HepG2 (cell line): ENCODE results near the gene NHERF2. TPM values are rescaled to one million over a fixed set of nuclear protein-coding genes. Genes with fewer than 3 reads are reported as not detected.
A peak's percentile ranks its signal among the peaks of the same experiment; 100 is the strongest.

Experiments
- BCL6 ChIP-seq: IDR thresholded peaks from 2 replicates; pipeline ENCODE4 v1.6.1; 2016; ENCODE audit warnings: missing genetic modification reagents, missing compliant biosample characterization
- HINFP ChIP-seq: sonication (generic); formaldehyde crosslinking; IDR thresholded peaks from 2 replicates; pipeline ENCODE4 v1.4.0; 2020; ENCODE audit warnings: low read depth, mild to moderate bottlenecking, missing genetic modification reagents
- NR3C1 ChIP-seq: sonication (generic); formaldehyde crosslinking; IDR thresholded peaks from 2 replicates; pipeline ENCODE4 v1.4.0; 2020; ENCODE audit warnings: missing genetic modification reagents
- PHF21A ChIP-seq: sonication (generic); formaldehyde crosslinking; IDR thresholded peaks from 2 replicates; pipeline ENCODE4 v1.5.0; 2020; ENCODE audit warnings: mild to moderate bottlenecking, missing genetic modification reagents
- RXRB ChIP-seq: IDR thresholded peaks from 2 replicates; pipeline ENCODE4 v1.6.1; 2016; ENCODE audit warnings: borderline replicate concordance, missing genetic modification reagents, missing compliant biosample characterization
- THAP8 ChIP-seq: sonication (generic); formaldehyde crosslinking; IDR thresholded peaks from 2 replicates; pipeline ENCODE4 v1.5.1; 2020; ENCODE audit warnings: missing genetic modification reagents, mild to moderate bottlenecking, borderline replicate concordance
- ZBTB40 ChIP-seq, 2 experiments: fragments of 450-650 bp in 1 of 2; sonication (generic) in 1 of 2; formaldehyde crosslinking in 1 of 2; IDR thresholded peaks; 2 replicates each; pipeline versions ENCODE4 v1.6.1 to v1.8.0; 2016 to 2022; ENCODE audit warnings: antibody characterized with exemption in 1 of 2, mild to moderate bottlenecking in 1 of 2, missing genetic modification reagents in 1 of 2
- ZNF232 ChIP-seq: sonication (generic); formaldehyde crosslinking; IDR thresholded peaks from 2 replicates; pipeline ENCODE4 v1.4.0; 2020; ENCODE audit warnings: missing genetic modification reagents, borderline replicate concordance
- ZNF33A ChIP-seq: sonication (generic); formaldehyde crosslinking; IDR thresholded peaks from 2 replicates; pipeline ENCODE4 v1.5.1; 2020; ENCODE audit warnings: missing genetic modification reagents, mild to moderate bottlenecking, moderate library complexity, borderline replicate concordance
- ZNF790 ChIP-seq: sonication (generic); formaldehyde crosslinking; IDR thresholded peaks from 2 replicates; pipeline ENCODE4 v1.8.0; 2022; ENCODE audit warnings: missing genetic modification reagents, mild to moderate bottlenecking, borderline replicate concordance
- polyA plus RNA-seq, 8 experiments: library from polyadenylated mRNA; depleted of rRNA in 3 of 8; stranded (reverse) in 7 of 8; unstranded in 1 of 8; fragments of >200 nt; fragmentation: Illumina TruSeq in 4 of 8; extraction: Trizol in 4 of 8; gene quantifications; 2 replicates each; pipeline versions ENCODE4 v1.2.1 to v1.2.3, GENCODE V29; 2011 to 2016; ENCODE audit warnings: low read depth in 4 of 8, missing spikeins in 1 of 8, mixed read lengths in 1 of 8; ENCODE audit not compliant: insufficient read depth in 1 of 8
- total RNA-seq, 5 experiments: library from RNA; depleted of rRNA; stranded (reverse); fragments of >200 nt; fragmentation: Illumina TruSeq; extraction: Trizol; gene quantifications; 2 replicates each; pipeline ENCODE4 v1.2.3, GENCODE V29; 2016; ENCODE audit warnings: low read depth in 1 of 5
- TF ChIP-seq, protein P1 (sequence below): sonication (generic); formaldehyde crosslinking; IDR thresholded peaks from 2 replicates; pipeline ENCODE4 v1.5.1; 2020; ENCODE audit warnings: mild to moderate bottlenecking, missing genetic modification reagents, moderate library complexity

The NHERF2 gene
- total and polyA plus RNA-seq, 2 of the 13 experiments (the other 11 are each of a cell fraction or from before 2014, with no cell fraction given) = 23.7 to 39.3 TPM

- TF ChIP-seq, protein P1, sequence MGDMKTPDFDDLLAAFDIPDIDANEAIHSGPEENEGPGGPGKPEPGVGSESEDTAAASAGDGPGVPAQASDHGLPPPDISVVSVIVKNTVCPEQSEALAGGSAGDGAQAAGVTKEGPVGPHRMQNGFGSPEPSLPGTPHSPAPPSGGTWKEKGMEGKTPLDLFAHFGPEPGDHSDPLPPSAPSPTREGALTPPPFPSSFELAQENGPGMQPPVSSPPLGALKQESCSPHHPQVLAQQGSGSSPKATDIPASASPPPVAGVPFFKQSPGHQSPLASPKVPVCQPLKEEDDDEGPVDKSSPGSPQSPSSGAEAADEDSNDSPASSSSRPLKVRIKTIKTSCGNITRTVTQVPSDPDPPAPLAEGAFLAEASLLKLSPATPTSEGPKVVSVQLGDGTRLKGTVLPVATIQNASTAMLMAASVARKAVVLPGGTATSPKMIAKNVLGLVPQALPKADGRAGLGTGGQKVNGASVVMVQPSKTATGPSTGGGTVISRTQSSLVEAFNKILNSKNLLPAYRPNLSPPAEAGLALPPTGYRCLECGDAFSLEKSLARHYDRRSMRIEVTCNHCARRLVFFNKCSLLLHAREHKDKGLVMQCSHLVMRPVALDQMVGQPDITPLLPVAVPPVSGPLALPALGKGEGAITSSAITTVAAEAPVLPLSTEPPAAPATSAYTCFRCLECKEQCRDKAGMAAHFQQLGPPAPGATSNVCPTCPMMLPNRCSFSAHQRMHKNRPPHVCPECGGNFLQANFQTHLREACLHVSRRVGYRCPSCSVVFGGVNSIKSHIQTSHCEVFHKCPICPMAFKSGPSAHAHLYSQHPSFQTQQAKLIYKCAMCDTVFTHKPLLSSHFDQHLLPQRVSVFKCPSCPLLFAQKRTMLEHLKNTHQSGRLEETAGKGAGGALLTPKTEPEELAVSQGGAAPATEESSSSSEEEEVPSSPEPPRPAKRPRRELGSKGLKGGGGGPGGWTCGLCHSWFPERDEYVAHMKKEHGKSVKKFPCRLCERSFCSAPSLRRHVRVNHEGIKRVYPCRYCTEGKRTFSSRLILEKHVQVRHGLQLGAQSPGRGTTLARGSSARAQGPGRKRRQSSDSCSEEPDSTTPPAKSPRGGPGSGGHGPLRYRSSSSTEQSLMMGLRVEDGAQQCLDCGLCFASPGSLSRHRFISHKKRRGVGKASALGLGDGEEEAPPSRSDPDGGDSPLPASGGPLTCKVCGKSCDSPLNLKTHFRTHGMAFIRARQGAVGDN (CRISPR knock-in tag) = 0 out of 2 replicates have a peak, but pooled peaks have one; percentile 20
- 0 out of 2 replicates have a peak, but pooled peaks have one; percentile 47 for TF ChIP-seq PHF21A (CRISPR knock-in tag)
- TF ChIP-seq NR3C1 (CRISPR knock-in tag) = no peak
- TF ChIP-seq BCL6 (CRISPR knock-in tag) = no peak
- no peak for TF ChIP-seq ZNF33A
- TF ChIP-seq ZNF232 (CRISPR knock-in tag) = no peak
- TF ChIP-seq RXRB (CRISPR knock-in tag) = no peak
- no peak for TF ChIP-seq HINFP (CRISPR knock-in tag)
- TF ChIP-seq ZNF790 (CRISPR knock-in tag) = no peak
- no peak for TF ChIP-seq THAP8 (CRISPR knock-in tag)
- no peak for TF ChIP-seq ZBTB40 (IDR thresholded peaks at IDR 0.05)
- TF ChIP-seq ZBTB40 (CRISPR knock-in tag; IDR thresholded peaks at IDR 0.05) = no peak
Measured at GRCh38 chr16:2019921-2020831, 6.5 kb upstream of the NHERF2 start (continued).
